ENCODE data around the gene TPSD1.

GRCh38 chr16:1259760-1260068, 3.8 kb downstream of the TPSD1 start:
- TF ChIP-seq EZH2phosphoT487 (IDR thresholded peaks at IDR 0.05; ENCODE audit: insufficient read depth, low read depth) (no peak), EZH2 (IDR thresholded peaks at IDR 0.05; ENCODE audit: insufficient read depth, poor library complexity, severe bottlenecking) (no peak)
